CD4-positive, alpha-beta T cell (primary cell): ENCODE data around the gene SCN10A. TPM values are rescaled to one million over a fixed set of nuclear protein-coding genes. Genes with fewer than 3 reads are reported as not detected.

Experiments
- ATAC-seq: fragments of 200-7000 bp; cut with Tn5 transposase; one replicate; pipeline ENCODE4 v1.10.0; 2022; ENCODE audit warnings: mild to moderate bottlenecking; ENCODE audit not compliant: poor library complexity
- CTCF ChIA-PET: fragments of 350-600 bp; sonication (Branson Sonifier 250); formaldehyde crosslinking; loops from one replicate; lab custom pipeline; 2021; ENCODE audit warnings: antibody characterized with exemption, inconsistent platforms; lab: Charles Lee
- POLR2A ChIA-PET: fragments of 350-600 bp; sonication (Branson Sonifier 250); formaldehyde crosslinking; loops from one replicate; lab custom pipeline; 2021; ENCODE audit warnings: antibody characterized with exemption, inconsistent platforms; lab: Charles Lee
- DNase-seq, 14 experiments: peaks; one replicate each; pipeline ENCODE4 v3.0.0-alpha.2; 2013 to 2020; ENCODE audit warnings: mixed read lengths in 2 of 14
- H3K27ac ChIP-seq, 2 donors: one replicate each; pipeline versions ENCODE4 v1.5.1 to v1.7.0; 2013; ENCODE audit warnings: low read length in 2 of 2, low read depth in 1 of 2, mild to moderate bottlenecking in 1 of 2
- H3K27me3 ChIP-seq, 2 experiments: 1 replicate in 1 of 2; 2 replicates in 1 of 2; pipeline versions ENCODE4 v1.6.1 to v1.7.0; 2013; ENCODE audit warnings: low read length in 2 of 2, control low read depth in 1 of 2, mild to moderate bottlenecking in 1 of 2, moderate library complexity in 1 of 2; ENCODE audit not compliant: insufficient read depth in 2 of 2, control insufficient read depth in 1 of 2
- H3K36me3 ChIP-seq: one replicate; pipeline ENCODE4 v1.6.1; 2013; ENCODE audit warnings: low read length, control low read depth; ENCODE audit not compliant: insufficient read depth
- H3K4me1 ChIP-seq: one replicate; pipeline ENCODE4 v1.6.1; 2013; ENCODE audit warnings: low read length, control low read depth; ENCODE audit not compliant: insufficient read depth
- H3K4me3 ChIP-seq: one replicate; pipeline ENCODE4 v1.5.1; 2013; ENCODE audit warnings: mild to moderate bottlenecking, low read length, moderate library complexity
- H3K9me3 ChIP-seq, 2 experiments: 1 replicate in 1 of 2; 2 replicates in 1 of 2; pipeline versions ENCODE4 v1.6.1 to v1.7.0; 2013; ENCODE audit warnings: low read length in 2 of 2, mild to moderate bottlenecking in 2 of 2, control low read depth in 1 of 2, moderate library complexity in 1 of 2; ENCODE audit not compliant: control insufficient read depth in 1 of 2, insufficient read depth in 1 of 2
- H3K27ac Mint-ChIP-seq: one replicate; pipeline ENCODE4 v1.8.0; 2020; ENCODE audit warnings: mixed read lengths
- H3K27me3 Mint-ChIP-seq: one replicate; pipeline ENCODE4 v1.8.0; 2021; ENCODE audit warnings: mixed read lengths
- H3K36me3 Mint-ChIP-seq: one replicate; pipeline ENCODE4 v1.8.0; 2021; ENCODE audit warnings: low read depth, mixed read lengths
- H3K4me1 Mint-ChIP-seq: one replicate; pipeline ENCODE4 v1.8.0; 2021; ENCODE audit warnings: low read depth, mixed read lengths
- H3K4me3 Mint-ChIP-seq: one replicate; pipeline ENCODE4 v1.8.0; 2020; ENCODE audit warnings: mild to moderate bottlenecking, mixed read lengths
- H3K9me3 Mint-ChIP-seq: one replicate; pipeline ENCODE4 v1.8.0; 2020; ENCODE audit warnings: mixed read lengths
- CTCF ChIP-seq: fragments of 200-600 bp; IDR thresholded peaks from one replicate; pipeline ENCODE4 v1.8.0; 2022; ENCODE audit warnings: antibody characterized with exemption, mild to moderate bottlenecking
- intact Hi-C, 2 experiments: fragments of 100-400 bp; cut with DNase I in 1 of 2; cut with micrococcal nuclease in 1 of 2; formaldehyde crosslinking; loops; one replicate each; pipeline versions ENCODE4 v1.15.1 to v1.9.0; 2023 to 2025; cut with DNase I, micrococcal nuclease
- total RNA-seq, 174 experiments: library from RNA in 2 of 174; stranded (reverse) in 2 of 174; gene quantifications; one replicate each; pipeline ENCODE4 v1.2.3 and lab custom pipeline; 2021 to 2026

The SCN10A gene
- total RNA-seq, 2 experiments from 2014 or later: not detected

GRCh38 chr3:38689774-38690173 lies 126.2 kb downstream of the SCN10A start:
- ChIA-PET CTCF (interaction anchor here (1.5 kb wide), 1 partner anchor 11 kb away, joined by 3 read pairs; no protein-coding TSS in a partner anchor), POLR2A (no interaction called here)
- no peaks in the 10 kb centered on the region for H3K27me3 Mint-ChIP-seq
- no peak overlapping the region for H3K27ac Mint-ChIP-seq
- no peaks in the 10 kb centered on the region for H3K36me3 Mint-ChIP-seq
- no peak overlapping the region for H3K27ac ChIP-seq
- intact Hi-C loops: no loop called here
- no peaks in the 10 kb centered on the region for H3K9me3 ChIP-seq
- H3K36me3 ChIP-seq: no peaks in the 10 kb centered on the region
- no peaks in the 10 kb centered on the region for H3K4me1 Mint-ChIP-seq
- no peaks in the 10 kb centered on the region for H3K27me3 ChIP-seq
- no peak overlapping the region for H3K4me3 Mint-ChIP-seq
- ATAC-seq: no peak
- TF ChIP-seq CTCF: no peak
- no peaks in the 10 kb centered on the region for H3K4me1 ChIP-seq
- no peak for DNase-seq
- H3K9me3 Mint-ChIP-seq: peaks cover 3% of the 10 kb centered on the region
- H3K4me3 ChIP-seq: no peak overlapping the region

DNA sequence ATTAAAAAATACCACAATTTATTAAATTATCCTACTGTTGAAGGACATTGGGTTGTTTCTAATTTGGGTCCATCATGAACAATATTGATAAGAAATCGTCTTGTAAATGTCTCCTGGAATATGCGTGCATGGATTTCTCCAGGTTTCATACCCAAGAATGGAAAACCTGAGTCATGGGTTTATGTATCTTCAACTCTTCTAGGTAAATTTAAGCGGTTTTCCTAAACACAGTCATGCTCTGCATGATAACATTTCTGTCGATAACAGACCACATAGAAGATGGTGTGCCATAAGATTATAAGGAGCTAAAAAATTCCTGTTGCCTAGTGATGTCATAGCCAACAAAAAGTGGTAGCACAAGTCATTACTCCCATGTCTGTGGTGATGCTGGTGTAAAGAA lies 126.7 kb downstream of the SCN10A start:
- H3K27me3 Mint-ChIP-seq: no peaks in the 10 kb centered on the region
- DNase-seq: no peak
- ChIA-PET CTCF (no interaction called here), POLR2A (no interaction called here)
- Histone ChIP-seq H3K4me3 (no peak overlapping the region), H3K27ac (no peak overlapping the region), H3K4me1 (no peaks in the 10 kb centered on the region), H3K9me3 (no peaks in the 10 kb centered on the region), H3K36me3 (no peaks in the 10 kb centered on the region), H3K27me3 (no peaks in the 10 kb centered on the region)
- no peaks in the 10 kb centered on the region for H3K4me1 Mint-ChIP-seq
- intact Hi-C loops: no loop called here
- no peaks in the 10 kb centered on the region for H3K36me3 Mint-ChIP-seq
- H3K27ac Mint-ChIP-seq: no peak overlapping the region
- ATAC-seq: no peak
- no peak for TF ChIP-seq CTCF
- no peak overlapping the region for H3K4me3 Mint-ChIP-seq
- peaks cover 2% of the 10 kb centered on the region for H3K9me3 Mint-ChIP-seq

- no peak for TF ChIP-seq CTCF
- Histone ChIP-seq H3K9me3 (no peaks in the 10 kb centered on the region), H3K4me3 (no peak overlapping the region), H3K27me3 (no peaks in the 10 kb centered on the region), H3K27ac (no peak overlapping the region), H3K36me3 (no peaks in the 10 kb centered on the region), H3K4me1 (no peaks in the 10 kb centered on the region)
- H3K9me3 Mint-ChIP-seq: no peaks in the 10 kb centered on the region
- ATAC-seq (no peak), DNase-seq (no peak)
- peaks cover 5% of the 10 kb centered on the region for H3K27me3 Mint-ChIP-seq
- no peaks in the 10 kb centered on the region for H3K4me1 Mint-ChIP-seq
- intact Hi-C loops: no loop called here
- H3K27ac Mint-ChIP-seq: no peak overlapping the region
- no peaks in the 10 kb centered on the region for H3K36me3 Mint-ChIP-seq
- H3K4me3 Mint-ChIP-seq: no peak overlapping the region
- POLR2A ChIA-PET: no interaction called here
- CTCF ChIA-PET: interaction anchor here (1.2 kb wide), 1 partner anchor 36 kb away, joined by 3 read pairs; no protein-coding TSS in a partner anchor
These were observed 128.7 kb downstream of the SCN10A start for GRCh38 chr3:38687321-38687720.
